ENCODE results near the gene SRRM3. TPM values are rescaled to one million over a fixed set of nuclear protein-coding genes. Genes with fewer than 3 reads are reported as not detected.

The SRRM3 gene
- total RNA-seq, 2 donors from 2014 or later = 4.1 to 5.0 TPM

DNA sequence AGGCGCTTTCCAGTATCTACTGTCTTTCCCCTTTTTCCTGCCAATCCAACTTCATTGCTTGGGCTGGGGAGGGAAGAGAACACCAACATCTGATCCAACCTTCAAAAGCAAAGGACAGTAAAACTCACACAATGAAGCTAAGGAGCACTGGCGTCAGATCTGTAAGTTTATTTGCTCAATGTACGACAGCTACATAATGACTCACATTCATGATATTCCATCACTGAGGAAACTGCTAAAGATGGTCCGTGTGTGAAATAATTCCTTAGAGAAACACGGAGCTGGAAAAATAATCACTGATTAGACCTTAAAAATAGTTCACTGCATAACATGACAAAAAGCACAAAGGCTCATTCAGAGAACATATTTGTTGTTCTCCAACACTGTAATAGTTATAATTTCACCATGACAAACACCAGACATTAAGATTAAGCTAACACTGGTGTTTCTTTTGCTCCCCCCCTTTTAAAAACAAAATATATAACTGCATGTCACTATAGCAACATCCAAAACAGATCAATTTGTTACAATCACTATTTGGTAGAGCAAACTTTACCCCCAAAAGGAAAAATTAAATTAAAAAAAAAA, 125.0 kb downstream of the SRRM3 start:
- Histone ChIP-seq H3K4me3 (ENCODE audit: low read length) (no peak overlapping the region), H3K27me3 (ENCODE audit: control insufficient read depth, insufficient read depth, low read length, poor library complexity, severe bottlenecking) (no peaks in the 10 kb centered on the region), H3K27ac (ENCODE audit: low read depth, low read length) (no peak overlapping the region), H3K36me3 (ENCODE audit: control insufficient read depth, insufficient read depth, low read length) (peaks cover 90% of the 10 kb centered on the region), H3K9me3 (ENCODE audit: control insufficient read depth, low read length) (no peaks in the 10 kb centered on the region), H3K4me1 (ENCODE audit: control insufficient read depth, insufficient read depth, low read length) (no peaks in the 10 kb centered on the region), H3K9ac (ENCODE audit: extremely low read depth, low read length, poor library complexity, severe bottlenecking) (no peak overlapping the region)
- WGBS, 2 experiments (ENCODE audit: insufficient coverage in 1 of 2, insufficient read length in 1 of 2) = 93 to 100% methylated on average over 4 to 5 of the region's 5 CpGs
- H3K9me3 Mint-ChIP-seq = no peaks in the 10 kb centered on the region
- TF ChIP-seq, protein P1, sequence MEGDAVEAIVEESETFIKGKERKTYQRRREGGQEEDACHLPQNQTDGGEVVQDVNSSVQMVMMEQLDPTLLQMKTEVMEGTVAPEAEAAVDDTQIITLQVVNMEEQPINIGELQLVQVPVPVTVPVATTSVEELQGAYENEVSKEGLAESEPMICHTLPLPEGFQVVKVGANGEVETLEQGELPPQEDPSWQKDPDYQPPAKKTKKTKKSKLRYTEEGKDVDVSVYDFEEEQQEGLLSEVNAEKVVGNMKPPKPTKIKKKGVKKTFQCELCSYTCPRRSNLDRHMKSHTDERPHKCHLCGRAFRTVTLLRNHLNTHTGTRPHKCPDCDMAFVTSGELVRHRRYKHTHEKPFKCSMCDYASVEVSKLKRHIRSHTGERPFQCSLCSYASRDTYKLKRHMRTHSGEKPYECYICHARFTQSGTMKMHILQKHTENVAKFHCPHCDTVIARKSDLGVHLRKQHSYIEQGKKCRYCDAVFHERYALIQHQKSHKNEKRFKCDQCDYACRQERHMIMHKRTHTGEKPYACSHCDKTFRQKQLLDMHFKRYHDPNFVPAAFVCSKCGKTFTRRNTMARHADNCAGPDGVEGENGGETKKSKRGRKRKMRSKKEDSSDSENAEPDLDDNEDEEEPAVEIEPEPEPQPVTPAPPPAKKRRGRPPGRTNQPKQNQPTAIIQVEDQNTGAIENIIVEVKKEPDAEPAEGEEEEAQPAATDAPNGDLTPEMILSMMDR (conservative IDR thresholded peaks at IDR 0.05) = no peak
- H3K27me3 Mint-ChIP-seq (ENCODE audit: insufficient read depth) = no peaks in the 10 kb centered on the region
- no peak overlapping the region for H3K27ac Mint-ChIP-seq
- no peak for DNase-seq
- H3K36me3 Mint-ChIP-seq (ENCODE audit: low read depth) = peaks cover 60% of the 10 kb centered on the region
- H3K4me3 Mint-ChIP-seq = no peak overlapping the region
- peaks cover 4% of the 10 kb centered on the region for H3K4me1 Mint-ChIP-seq

DNA sequence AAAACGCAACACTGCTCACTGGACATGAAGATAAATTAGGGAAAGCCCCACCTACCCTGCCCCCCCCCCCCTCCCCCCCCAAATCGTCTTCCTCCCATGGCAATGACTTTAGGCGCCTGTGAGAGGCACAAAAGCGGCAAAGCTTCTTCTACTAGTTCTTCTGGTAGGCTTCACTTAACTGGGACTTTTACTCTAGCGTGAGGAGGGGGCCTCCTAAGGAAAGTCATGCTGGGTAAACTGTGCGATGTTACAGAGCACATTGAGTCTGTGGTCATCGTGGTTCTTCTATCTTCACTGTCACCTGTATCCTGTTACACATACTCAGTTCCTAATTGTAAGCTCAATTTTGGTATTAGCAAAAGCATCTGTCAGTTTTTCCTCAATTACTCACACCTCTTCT, 125.9 kb downstream of the SRRM3 start:
- Mint-ChIP-seq H3K36me3 (ENCODE audit: low read depth) (peaks cover 65% of the 10 kb centered on the region), H3K27me3 (ENCODE audit: insufficient read depth) (no peaks in the 10 kb centered on the region), H3K4me3 (no peak overlapping the region), H3K4me1 (peaks cover 4% of the 10 kb centered on the region), H3K9me3 (no peaks in the 10 kb centered on the region), H3K27ac (no peak overlapping the region)
- Histone ChIP-seq H3K36me3 (ENCODE audit: control insufficient read depth, insufficient read depth, low read length) (peaks cover 90% of the 10 kb centered on the region), H3K27me3 (ENCODE audit: control insufficient read depth, insufficient read depth, low read length, poor library complexity, severe bottlenecking) (no peaks in the 10 kb centered on the region), H3K4me3 (ENCODE audit: low read length) (no peak overlapping the region), H3K9ac (ENCODE audit: extremely low read depth, low read length, poor library complexity, severe bottlenecking) (no peak overlapping the region), H3K9me3 (ENCODE audit: control insufficient read depth, low read length) (no peaks in the 10 kb centered on the region), H3K27ac (ENCODE audit: low read depth, low read length) (no peak overlapping the region), H3K4me1 (ENCODE audit: control insufficient read depth, insufficient read depth, low read length) (no peaks in the 10 kb centered on the region)
- TF ChIP-seq, protein P1 (conservative IDR thresholded peaks at IDR 0.05) = no peak
- DNase-seq = no peak
- 87 to 100% methylated on average over 3 to 6 of the region's 7 CpGs for WGBS, 2 experiments (ENCODE audit: insufficient coverage in 1 of 2, insufficient read length in 1 of 2)

DNA sequence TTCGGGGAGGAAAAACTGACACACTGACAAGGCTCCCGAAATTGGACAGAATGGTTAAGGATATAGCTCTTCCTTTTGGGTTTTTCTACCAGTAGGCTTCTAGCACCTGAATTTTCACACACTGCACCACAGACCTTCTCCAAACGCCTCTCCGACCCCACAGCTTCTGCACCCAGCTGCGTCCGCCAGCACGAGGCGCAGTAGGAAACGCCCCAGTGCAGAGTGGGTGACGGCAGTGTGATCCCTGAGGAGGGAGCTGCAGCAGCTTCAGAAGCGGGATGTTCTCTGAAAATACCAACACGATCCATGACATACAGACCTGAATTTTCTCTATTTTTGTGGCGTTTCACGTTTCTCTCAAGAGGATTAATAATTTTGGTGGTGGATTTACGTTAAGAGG, 126.7 kb downstream of the SRRM3 start:
- H3K9ac ChIP-seq (ENCODE audit: extremely low read depth, low read length, poor library complexity, severe bottlenecking) = no peak overlapping the region
- H3K4me3 ChIP-seq (ENCODE audit: low read length) = no peak overlapping the region
- Mint-ChIP-seq H3K27ac (peak overlapping the region; percentile 61), H3K4me1 (peaks cover 4% of the 10 kb centered on the region), H3K9me3 (no peaks in the 10 kb centered on the region), H3K27me3 (ENCODE audit: insufficient read depth) (no peaks in the 10 kb centered on the region), H3K4me3 (no peak overlapping the region), H3K36me3 (ENCODE audit: low read depth) (peaks cover 62% of the 10 kb centered on the region)
- no peaks in the 10 kb centered on the region for H3K4me1 ChIP-seq (ENCODE audit: control insufficient read depth, insufficient read depth, low read length)
- H3K27ac ChIP-seq (ENCODE audit: low read depth, low read length) = no peak overlapping the region
- TF ChIP-seq, protein P1 (conservative IDR thresholded peaks at IDR 0.05) = no peak
- no peaks in the 10 kb centered on the region for H3K27me3 ChIP-seq (ENCODE audit: control insufficient read depth, insufficient read depth, low read length, poor library complexity, severe bottlenecking)
- H3K9me3 ChIP-seq (ENCODE audit: control insufficient read depth, low read length) = no peaks in the 10 kb centered on the region
- DNase-seq = no peak
- 95% methylated on average over 10 to 15 of the region's 15 CpGs for WGBS, 2 experiments (ENCODE audit: insufficient coverage in 1 of 2, insufficient read length in 1 of 2)
- peaks cover 88% of the 10 kb centered on the region for H3K36me3 ChIP-seq (ENCODE audit: control insufficient read depth, insufficient read depth, low read length)

All from endodermal cell (in vitro differentiated cells).